AG08395 (cell line): ENCODE measurements around the gene FBXL2.
"Not testable (repeated sequence)": the region's sequence is repeated elsewhere in the genome, so short reads cannot be mapped to it uniquely, and the experiment has no call there.

Source experiments
- DNase-seq: peaks from one replicate; pipeline ENCODE4 v3.0.0; 2012; ENCODE audit warnings: mixed read lengths, low spot score

FBXL2 gene

DNA sequence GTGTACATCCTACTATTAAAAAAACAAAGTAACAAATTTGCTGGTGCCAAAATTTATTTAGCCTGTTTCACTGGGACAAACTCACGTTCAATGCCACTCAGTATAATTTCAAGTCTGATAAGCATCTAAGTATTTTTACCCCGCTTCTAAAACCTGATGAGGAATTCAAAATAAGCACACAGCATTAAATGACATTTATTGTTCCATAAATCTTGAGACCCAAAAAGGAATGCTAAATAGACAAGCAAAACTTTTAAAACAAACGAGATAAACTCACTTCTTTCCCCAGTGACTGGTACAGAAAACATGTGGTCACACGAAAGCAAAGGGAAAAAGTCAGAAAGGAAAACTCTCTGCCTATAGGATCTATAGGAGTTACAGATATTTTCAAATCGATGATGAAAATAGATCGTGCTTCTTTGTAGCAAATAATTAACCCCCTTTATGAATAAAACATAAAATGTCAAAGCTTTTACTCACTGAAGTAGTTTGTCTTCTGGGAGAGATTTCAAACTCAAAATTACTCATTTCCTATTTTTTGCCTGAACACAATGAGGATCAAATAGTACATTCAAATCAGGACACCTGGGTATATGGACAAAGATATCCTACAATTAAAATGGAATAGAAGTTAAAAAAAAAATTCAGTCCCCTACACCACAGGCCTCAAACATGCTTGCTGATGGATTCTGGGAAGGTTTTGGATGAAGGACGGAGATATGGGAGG lies 111.3 kb downstream of the FBXL2 start:
- no peak for DNase-seq

DNA sequence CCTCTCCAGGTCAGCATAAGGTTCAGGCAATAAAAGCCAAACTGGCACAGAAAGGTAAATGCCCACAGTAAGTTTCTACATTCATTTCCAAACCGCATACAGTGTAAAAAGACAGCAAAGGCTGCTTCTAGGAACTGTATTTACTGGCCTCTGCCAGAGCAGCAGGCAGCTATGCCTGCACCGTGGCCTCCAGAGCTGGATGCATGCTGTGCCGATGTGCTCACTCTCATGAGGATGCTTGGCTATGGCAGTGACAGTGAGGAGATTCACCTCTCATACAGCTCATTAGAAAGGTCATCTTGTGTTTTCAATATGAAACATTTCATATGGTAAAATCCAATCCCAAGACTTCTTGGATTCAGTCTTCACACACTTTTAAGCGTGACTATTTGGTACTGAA lies 112.7 kb downstream of the FBXL2 start:
- no peak for DNase-seq

DNA sequence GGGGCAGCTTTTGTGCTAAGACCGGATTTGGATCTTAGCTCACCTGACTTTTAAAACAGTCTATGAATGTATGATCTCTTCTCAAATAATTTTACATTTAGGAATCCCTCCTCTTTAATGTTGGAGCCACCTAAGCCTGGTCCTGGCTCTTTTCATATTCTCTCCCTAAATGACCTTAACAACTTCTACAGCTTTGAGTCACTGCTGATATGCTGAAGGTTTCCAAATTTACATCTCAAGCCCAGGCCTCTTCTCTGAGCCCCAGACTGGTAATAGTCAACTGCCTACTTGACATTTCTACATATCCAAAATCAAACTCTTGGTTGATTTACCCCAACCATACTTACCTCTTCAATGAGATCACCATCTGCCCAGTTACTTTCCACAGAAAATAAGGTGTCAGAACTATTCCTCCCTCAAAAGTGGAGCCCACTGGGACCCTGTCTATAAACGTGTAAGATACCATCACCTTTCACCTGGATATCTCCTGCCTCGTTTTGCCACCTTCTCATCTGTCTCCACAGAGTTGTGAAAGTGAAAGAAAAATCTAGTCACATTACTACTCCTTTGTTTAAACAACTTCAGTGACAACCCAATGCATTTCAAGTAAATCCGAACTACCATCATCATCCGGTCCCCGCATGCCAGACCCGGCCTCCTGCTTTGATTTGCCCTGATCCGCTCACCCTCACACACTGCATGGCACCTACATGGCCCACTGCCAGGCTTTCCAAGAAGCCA lies 114.2 kb downstream of the FBXL2 start:
- no peak for DNase-seq

DNA sequence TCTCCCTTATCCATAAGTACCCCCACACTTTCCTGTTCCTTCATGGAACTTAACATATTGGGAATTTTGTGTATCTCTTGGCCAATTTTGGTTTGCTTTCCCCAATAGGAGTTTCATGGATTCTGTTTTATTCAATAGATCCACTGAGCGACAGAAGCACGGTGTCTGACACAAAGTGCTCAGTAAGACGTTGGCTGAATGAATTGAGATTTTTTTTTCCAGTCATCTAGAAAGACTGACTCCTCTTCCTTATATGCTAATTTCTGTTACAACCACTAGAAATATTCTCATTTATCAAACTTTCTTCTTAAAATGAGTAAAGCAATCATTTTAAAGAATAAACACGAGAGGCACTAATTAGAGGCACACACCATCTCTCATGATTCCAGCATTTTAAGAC lies 114.9 kb downstream of the FBXL2 start:
- no peak for DNase-seq

DNA sequence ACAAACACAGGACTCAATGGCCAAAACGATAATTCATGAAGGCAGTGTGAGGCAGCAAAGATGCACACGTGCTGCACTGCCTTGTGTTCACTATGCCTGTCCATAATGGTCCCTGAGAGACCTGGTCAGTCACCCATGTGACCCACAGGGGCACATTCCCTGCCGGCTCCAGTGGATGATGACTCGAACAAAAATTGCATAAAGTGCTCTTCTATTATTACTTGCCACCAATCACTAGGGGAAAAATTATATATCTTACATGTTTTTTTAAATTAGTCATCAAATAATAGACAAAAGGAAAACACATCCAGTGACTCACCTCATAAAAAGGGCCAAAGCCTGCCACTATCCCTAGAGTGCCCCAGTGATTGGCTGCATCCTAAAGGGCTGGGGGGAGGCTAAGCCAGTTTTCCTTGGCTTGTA lies 115.5 kb downstream of the FBXL2 start:
- peak; percentile 92 for DNase-seq

DNA sequence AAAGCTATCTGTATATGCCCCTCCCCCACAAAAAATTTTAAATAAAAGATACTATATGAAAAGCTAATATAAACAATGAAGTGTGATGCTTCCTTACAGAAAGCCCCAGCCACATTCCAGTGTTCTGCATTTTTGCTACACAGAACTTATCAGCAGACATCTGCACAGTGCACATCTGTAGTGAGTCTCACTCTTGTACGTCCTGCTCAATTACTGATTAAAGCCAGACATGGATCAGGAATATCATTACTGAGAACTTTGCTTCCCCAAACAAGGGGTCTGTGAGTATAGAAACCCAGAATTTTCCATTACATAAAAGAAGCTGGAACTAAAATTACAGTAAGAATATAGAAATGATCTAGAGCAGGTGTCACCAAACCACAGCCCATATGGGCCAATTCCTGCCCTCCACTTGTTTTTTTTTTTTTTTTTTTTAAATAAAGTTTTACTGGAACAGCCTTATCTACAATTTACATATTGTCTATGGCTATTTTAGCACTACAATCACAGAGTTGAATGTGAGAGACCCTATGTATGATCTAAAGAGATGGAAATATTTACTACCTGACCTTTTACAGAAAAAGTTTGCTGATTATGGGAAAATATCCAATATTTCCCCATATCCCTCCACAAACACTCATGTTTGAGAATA lies 117.3 kb downstream of the FBXL2 start:
- DNase-seq, result no peak

DNA sequence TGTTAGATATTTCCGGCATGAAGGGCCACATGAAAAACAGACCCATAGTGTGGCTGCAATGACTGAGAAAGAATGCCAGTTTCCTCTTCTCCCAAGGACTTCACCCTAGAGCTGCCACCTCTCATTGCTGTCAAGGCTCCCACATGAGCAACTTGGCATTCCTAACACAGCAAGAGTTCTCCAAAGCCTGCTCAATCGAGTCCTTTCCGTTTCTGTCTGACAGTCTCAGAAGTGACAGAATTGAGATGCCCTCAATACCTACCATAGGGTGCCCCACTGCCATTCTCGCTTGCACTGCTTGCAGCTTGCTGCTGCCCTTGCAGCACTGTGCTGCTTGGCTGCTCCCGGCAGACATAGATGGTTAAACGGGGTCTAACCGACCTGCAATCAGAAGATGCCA lies 118.7 kb downstream of the FBXL2 start:
- no peak for DNase-seq

DNA sequence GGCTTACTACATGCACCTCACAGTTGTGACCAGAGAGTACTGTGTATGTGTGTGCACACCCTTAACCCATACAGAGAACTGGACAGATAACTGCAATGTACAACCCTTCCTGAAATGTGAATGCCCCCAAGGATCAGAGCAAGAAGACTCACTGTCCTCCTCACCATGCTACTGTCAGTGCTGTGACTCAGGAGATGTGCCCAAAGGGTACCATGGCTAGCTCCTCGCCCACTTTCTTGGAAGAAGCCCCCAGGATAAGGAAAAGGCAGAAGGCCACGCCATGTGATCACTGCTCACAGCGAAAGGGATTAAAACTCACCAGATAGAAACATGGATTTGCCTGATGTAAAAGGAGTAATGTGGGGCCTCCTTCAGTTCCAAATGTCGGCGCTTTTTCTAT lies 121.2 kb downstream of the FBXL2 start:
- DNase-seq, result no peak

DNA sequence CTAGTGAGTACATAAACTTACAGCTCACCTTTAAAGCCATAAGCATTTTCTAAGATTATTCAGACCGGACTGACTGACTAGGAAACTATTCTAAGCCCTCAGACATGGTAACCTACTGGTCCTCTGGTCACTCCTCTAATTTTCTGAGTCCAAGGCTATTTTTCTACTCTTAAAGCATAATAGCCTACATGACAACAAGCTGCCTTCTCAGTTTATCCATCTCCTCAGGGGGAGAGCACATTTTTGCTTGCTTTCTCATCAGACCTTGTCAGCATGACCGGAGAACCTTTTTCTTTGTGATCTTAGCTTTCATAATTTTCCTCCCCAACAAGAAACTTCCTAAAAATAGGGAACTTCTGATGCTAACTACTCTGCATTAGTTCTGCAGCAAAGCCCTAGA lies 124.5 kb downstream of the FBXL2 start:
- no peak for DNase-seq

DNA sequence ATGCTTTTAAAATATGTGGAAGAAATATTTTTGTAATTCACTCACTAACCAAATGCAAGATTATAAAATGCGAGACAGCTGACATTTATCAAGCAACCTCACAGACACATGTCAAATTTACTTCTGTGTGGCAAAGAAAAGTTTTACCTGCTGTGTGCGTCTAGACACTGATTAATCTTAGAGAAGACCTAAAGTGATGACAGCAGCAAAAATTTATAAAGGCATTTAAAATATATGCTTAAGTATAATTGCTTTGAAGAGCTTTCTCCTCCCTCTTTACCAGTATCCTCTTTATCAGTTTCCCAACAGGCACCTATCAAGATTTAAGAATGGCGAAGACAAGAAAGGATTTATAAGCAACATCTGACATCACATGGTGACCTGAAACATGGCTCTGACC lies 125.7 kb downstream of the FBXL2 start:
- DNase-seq, result no peak

DNA sequence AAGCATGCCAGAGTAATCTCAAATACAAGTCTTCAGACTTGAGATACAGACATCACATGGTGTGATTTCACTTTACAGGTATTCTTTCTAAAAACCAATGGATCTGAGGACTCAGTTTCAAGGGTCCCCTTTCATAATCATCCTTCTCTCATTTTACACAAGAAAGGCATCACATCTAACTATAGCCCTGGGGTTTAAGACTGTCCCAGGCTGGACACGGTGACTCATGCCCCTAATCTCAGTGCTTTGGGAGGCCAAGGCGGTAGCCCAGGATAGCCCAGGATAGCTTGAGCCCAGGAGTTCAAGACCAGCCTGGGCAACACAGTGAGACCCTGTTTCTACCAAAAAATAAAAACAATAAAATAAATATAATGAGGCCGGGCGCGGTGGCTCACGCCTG lies 126.5 kb downstream of the FBXL2 start:
- no peak for DNase-seq

DNA sequence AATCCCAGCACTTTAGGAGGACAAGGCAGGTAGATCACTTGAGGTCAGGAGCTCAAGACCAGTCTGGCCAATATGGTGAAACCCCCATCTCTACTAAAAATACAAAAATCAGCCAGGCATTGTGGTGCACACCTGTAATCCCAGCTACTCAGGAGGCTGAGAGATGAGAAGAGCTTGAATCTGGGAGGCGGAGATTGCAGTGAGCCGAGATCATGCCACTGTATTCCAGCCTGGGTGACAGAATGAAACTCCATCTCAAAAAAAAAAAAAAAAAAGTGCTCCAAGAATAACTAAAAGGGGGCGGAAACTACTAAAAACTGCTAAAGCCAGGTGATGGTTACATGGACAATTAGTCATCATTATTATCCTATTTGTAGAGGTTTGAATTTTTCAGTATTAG lies 133.6 kb downstream of the FBXL2 start:
- DNase-seq, result not testable (repeated sequence)

DNA sequence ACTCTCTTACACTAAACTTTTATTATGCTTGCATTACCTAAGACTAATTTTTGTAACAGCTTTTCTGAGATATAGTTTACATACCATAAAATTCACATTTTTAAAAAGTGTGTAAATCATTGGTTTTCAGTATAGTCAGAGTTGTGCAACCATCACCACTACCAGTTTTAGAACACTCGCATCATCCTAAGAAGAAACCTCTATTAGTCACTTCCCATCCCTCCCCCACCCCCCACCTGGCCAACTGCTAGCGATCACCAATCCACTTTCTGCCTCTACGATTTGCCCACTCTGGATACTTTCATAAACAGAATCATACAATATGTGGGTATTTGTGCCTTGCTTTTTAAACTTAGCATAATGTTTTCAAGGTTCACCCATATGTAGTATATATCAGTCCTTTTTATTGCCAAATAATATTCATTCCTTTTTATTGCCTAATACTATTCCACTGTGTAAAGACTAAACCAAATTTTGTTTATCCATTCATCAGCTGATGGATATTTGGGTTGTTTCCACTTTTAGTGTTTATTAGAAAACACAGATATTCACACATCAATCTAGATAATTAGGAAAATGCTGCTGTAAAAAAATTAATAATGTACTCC lies 139.9 kb downstream of the FBXL2 start:
- no peak for DNase-seq

DNA sequence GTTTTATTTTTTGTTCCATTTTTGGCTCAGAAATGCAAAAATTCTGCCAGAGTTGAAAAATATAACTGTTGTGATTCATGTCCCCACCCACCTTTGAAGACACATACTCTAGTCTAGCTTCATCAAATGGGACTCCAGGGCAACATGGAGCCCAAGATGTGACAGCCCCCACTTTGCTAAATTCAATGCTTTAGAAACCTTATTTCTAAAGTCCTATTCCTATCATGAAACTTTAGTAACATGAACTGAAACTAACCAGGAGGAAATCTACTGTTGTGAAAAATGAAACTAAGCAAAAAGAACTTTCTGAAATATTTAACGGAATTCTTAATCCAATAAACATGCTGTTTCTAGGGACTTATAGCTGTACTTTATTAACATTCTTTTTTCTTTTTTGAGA lies 142.7 kb downstream of the FBXL2 start:
- DNase-seq, result no peak

DNA sequence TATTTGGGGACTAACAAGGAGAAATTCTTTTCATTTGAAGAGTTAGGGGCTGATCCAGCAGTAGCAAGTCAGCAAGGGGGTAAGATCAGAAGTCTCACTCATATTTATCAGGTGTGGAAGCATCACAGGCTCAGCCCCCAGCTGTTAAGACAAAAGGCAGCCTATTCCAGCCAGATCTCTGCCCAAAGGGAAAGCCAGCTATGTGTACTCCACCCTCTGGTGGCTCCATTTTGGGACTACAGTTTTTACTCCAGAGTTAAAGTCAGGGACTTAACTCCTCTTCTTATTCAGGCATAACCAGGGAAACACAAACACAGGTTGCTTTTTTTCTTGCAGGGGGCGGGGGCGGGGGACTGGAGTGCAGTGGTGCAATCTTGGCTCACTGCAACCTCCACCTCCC lies 143.7 kb downstream of the FBXL2 start:
- no peak for DNase-seq

DNA sequence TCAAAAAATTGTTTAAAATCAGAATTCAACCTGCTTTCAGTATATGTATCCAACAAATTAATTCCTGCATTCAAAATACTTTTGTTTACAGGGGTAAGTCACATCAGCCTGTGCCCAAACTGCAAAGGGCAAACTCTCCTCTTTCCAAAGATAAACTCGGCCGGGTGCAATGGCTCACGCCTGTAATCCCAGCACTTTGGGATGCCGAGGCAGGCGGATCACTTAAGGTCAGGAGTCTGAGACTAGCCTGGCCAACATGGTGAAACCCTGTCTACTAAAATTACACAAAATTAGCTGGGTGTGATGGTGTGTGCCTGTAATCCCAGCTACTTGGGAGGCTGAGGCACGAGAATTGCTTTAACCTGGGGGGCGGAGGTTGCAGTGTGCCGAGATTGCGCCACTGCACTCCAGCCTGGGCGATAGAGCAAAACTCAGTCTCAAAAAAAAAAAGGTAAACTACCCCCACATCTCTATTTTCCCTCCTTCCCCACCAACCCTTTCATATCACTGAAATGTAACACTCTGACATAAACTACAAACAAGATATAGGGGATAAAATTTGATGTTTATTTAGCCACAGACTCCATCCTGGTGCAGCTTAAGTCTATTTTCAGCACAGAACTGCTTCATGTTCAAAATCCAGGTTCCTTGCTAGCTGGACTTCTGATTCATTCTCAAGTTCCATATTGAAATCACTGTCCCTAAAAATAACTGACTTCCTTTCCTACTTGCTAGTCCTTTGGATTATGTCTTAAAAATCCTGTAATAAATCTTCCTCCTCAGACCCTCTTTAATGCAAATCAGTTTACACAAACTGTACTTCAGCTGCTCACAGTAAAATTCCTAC lies 147.6 kb downstream of the FBXL2 start:
- no peak for DNase-seq

DNA sequence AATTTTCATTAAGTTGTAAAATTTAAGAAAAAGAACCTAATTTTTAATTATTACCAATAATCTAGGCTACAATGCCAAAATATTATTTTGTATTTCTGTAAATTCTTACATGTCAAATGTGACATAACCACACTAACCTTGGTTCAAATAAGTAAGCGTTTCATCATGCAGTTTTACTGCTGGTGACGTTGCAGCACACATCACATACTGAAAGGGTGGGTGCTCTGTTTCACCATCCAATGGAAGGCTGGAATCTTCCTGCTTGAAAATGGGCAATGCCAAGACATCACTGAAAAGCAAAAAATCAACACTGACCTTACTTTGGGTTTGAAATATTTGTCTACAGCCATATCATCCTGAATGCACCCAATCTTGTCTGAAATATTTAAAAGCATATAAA lies 148.2 kb downstream of the FBXL2 start:
- DNase-seq, result no peak

DNA sequence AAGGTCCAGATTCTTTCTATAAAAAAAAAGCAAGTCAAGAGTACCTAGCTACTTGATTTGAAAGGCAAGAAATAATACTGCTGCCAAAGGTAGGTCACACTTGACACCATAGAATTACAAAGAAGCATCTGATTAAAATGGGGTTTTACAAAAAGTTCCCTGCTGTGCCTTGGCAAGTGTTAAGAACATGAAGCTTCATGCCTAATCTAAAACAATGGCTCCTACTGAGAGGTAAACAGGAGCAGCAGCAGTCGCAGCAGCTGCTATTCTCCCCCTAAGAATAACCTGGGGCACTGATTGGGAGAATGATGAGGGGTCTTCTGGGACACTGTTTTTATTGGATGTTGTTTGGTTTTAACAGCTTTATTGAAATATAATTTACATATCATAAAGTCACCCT lies 148.8 kb downstream of the FBXL2 start:
- no peak for DNase-seq

DNA sequence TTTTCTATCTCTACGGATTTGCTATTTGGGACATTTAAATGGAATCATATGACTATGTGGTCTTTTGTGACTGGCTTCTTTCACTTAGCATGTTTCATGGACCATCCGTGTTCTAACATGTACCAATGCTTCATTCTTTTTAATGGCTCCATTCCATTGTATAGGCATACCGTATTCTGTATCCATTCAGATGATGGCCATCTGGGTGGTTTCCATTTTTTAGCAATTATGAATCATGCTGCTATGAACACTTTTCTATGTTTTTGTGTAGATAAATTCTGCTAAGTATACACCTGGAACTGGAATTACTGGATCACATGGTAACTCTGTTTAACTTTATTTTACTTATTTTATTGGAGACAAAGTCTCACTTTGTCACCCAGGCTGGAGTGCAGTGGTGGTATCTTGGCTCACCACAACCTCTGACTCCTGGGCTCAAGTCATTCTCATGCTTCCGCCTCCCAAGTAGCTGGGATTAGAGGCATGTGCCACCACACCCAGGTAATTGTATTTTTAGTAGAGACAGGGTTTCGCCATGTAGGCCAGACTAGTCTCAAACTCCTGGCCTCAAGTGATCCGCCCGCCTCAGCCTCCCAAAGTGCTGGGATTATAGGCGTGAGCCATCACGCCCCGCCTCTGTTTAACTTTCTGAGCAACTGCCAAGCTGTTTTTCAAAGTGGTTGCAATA lies 149.5 kb downstream of the FBXL2 start:
- no peak for DNase-seq

DNA sequence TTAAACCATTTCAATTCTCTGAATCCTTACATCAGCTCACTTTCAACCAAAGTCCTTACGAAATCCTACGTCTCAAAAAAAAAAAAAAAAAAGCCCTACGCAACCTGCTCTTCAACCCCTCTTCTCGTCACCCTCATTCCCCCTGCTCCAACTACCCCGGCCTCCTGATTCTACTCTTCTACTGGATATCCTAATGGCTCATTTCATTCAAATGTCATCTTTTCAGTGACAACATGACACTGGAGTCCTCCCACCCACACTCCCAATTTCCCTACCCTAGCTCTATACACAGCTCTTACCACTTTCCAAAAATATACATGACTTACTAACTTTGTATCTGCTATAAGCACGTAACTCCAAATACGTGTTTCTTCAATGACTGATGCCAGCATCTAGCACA lies 151.5 kb downstream of the FBXL2 start:
- no peak for DNase-seq

DNA sequence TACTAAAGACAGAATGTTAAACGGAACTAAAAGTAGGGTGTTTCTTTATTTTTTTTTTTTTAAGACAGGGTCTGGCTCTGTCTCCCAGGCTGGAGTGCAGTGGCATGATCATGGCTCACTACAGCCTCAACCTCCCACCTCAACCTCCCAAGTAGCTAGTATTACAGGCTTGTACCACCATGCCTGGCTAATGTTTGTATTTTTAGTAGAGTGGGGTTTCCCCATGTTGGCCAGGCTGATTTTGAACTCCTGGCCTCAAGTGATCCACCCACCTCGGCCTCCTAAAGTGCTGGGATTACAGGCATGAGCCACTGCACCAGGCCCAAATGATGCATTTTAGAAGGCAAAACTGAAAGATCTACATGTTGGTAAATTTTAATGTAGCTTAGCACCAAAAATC lies 152.1 kb downstream of the FBXL2 start:
- not testable (repeated sequence) for DNase-seq
